ENCODE measurements around the gene GEMIN7.
"Not testable (repeated sequence)": the region's sequence is repeated elsewhere in the genome, so short reads cannot be mapped to it uniquely, and the experiment has no call there.

Gene GEMIN7

GRCh38 chr19:45104658-45105349, 25.7 kb downstream of the GEMIN7 start:
- DNase-seq (ENCODE audit: low read depth in 2 of 2): no peak

GRCh38 chr19:45106363-45106762, 27.3 kb downstream of the GEMIN7 start:
- DNase-seq (ENCODE audit: low read depth in 2 of 2): not testable (repeated sequence)

GRCh38 chr19:45107621-45108150, 28.6 kb downstream of the GEMIN7 start:
- DNase-seq (ENCODE audit: low read depth in 2 of 2): no peak

- DNase-seq (ENCODE audit: low read depth in 2 of 2): no peak
Observed at GRCh38 chr19:45110851-45111266, 31.8 kb downstream of the GEMIN7 start.

GRCh38 chr19:45112111-45112827, 33.2 kb downstream of the GEMIN7 start:
- DNase-seq (ENCODE audit: low read depth in 2 of 2): no peak

- no peak for DNase-seq (ENCODE audit: low read depth in 2 of 2)
Observed at GRCh38 chr19:45113628-45114027, 34.6 kb downstream of the GEMIN7 start.

- no peak for DNase-seq (ENCODE audit: low read depth in 2 of 2)
Observed at GRCh38 chr19:45114116-45114515, 35.1 kb downstream of the GEMIN7 start.

- no peak for DNase-seq (ENCODE audit: low read depth in 2 of 2)
Observed at GRCh38 chr19:45115809-45116615, 37.0 kb downstream of the GEMIN7 start.

- peak; percentile 49 to 64 for DNase-seq (ENCODE audit: low read depth in 2 of 2)
Observed at GRCh38 chr19:45117167-45117594, 38.1 kb downstream of the GEMIN7 start.

GRCh38 chr19:45117671-45118070, 38.6 kb downstream of the GEMIN7 start:
- DNase-seq (ENCODE audit: low read depth in 2 of 2): no peak

- no peak for DNase-seq (ENCODE audit: low read depth in 2 of 2)
Observed at GRCh38 chr19:45118106-45118505, 39.0 kb downstream of the GEMIN7 start.

GRCh38 chr19:45118591-45119355, 39.7 kb downstream of the GEMIN7 start:
- not testable (repeated sequence) for DNase-seq (ENCODE audit: low read depth in 2 of 2)

- no peak for DNase-seq (ENCODE audit: low read depth in 2 of 2)
Observed at GRCh38 chr19:45119582-45119981, 40.5 kb downstream of the GEMIN7 start.

GRCh38 chr19:45121827-45122345, 42.8 kb downstream of the GEMIN7 start:
- no peak for DNase-seq (ENCODE audit: low read depth in 2 of 2)

GRCh38 chr19:45122832-45123231, 43.8 kb downstream of the GEMIN7 start:
- DNase-seq (ENCODE audit: low read depth in 2 of 2): no peak

- DNase-seq (ENCODE audit: low read depth in 2 of 2): no peak
Observed at GRCh38 chr19:45123440-45123850, 44.4 kb downstream of the GEMIN7 start.

GRCh38 chr19:45124021-45124420, 45.0 kb downstream of the GEMIN7 start:
- no peak for DNase-seq (ENCODE audit: low read depth in 2 of 2)

GRCh38 chr19:45125360-45125759, 46.3 kb downstream of the GEMIN7 start:
- no peak for DNase-seq (ENCODE audit: low read depth in 2 of 2)

- DNase-seq (ENCODE audit: low read depth in 2 of 2): peak; percentile 65 to 66
Observed at GRCh38 chr19:45125975-45126493, 47.0 kb downstream of the GEMIN7 start.

GRCh38 chr19:45126654-45127053, 47.6 kb downstream of the GEMIN7 start:
- DNase-seq (ENCODE audit: low read depth in 2 of 2): no peak

- no peak for DNase-seq (ENCODE audit: low read depth in 2 of 2)
Observed at GRCh38 chr19:45128146-45128545, 49.1 kb downstream of the GEMIN7 start.
